Vagina (tissue), 2 donors: ENCODE measurements around the gene OSBP2.

Source experiments
- CTCF ChIP-seq, 3 experiments: fragments of 450-650 bp in 2 of 3; fragments of 200-600 bp in 1 of 3; sonication (generic) in 1 of 3; IDR thresholded peaks; one replicate each; pipeline ENCODE4 v1.5.1; 2017 to 2019; ENCODE audit warnings: antibody characterized with exemption in 3 of 3, mild to moderate bottlenecking in 2 of 3, moderate library complexity in 2 of 3
- POLR2AphosphoS5 ChIP-seq, 2 donors: sonication (generic); formaldehyde crosslinking; IDR thresholded peaks; one replicate each; pipeline ENCODE4 v1.9.0; 2017; ENCODE audit warnings: antibody characterized with exemption in 2 of 2, mild to moderate bottlenecking in 2 of 2, low read depth in 1 of 2; ENCODE audit not compliant: insufficient read depth in 1 of 2

DNA sequence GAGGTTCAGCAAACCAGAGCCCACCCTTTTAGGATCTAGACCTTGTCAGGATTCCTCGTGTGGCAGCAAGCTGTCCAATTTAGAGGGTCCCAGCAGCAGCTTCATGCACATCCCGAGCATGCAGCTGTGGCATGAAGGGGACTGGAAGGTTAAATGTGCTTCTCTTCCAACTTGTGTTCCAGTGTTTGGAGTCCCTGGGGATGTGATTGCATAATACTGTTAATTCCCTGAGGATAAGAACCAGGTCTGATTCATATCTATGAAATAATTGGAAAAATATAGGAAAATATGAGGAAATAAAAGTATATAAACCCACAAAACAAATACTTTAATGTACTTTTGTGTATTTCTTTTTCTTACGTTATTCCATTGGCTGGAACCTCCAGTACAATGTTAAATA lies 143.4 kb downstream of the OSBP2 start:
- TF ChIP-seq CTCF (IDR thresholded peaks at IDR 0.05) = no peak
- no peak for TF ChIP-seq POLR2AphosphoS5 (IDR thresholded peaks at IDR 0.05; ENCODE audit: insufficient read depth in 1 of 2, low read depth in 1 of 2)
